ENCODE data around the gene GALP.

DNA sequence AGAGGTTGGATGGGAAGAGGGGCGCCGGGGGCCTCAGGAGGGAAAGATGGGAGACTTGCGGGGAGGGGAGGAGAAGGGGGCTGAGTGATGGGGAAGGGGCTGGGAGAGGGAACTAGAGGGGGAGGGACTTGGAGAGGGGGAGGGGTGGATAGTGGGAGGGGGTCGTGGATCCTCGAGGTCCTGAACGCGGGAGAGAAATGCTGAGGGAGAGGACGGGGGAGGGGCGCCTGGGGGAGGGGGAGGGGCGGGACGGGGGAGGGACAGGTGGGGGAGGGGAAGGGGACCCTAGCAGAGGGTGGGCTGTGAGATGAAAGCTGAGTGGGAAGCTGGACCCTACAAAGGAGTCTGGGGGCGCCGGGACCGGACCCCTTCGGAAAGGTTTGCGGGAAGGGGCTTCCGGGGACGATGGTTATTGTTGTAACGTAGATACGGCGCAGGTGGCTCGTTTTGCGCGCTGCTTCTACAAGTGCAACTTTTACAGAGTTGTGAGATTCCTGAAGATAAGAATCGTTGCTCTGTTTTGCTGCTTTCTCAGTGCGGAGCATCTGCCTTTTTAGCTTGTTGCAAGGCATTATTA is 34.3 kb upstream of the GALP start:
- TF ChIP-seq CTCF (IDR thresholded peaks at IDR 0.05) (no peak), POLR2A (IDR thresholded peaks at IDR 0.05) (no peak)

Data from esophagus squamous epithelium (tissue), 4 donors.